ENCODE measurements around the gene CFAP141.

Gene CFAP141

GRCh38 chr1:154181944-154182343, 24.2 kb downstream of the CFAP141 start:
- Histone ChIP-seq H3K4me3 (peak overlapping the region; percentile 97), H3K27ac (peak overlapping the region; percentile 78 to 96)
- no peak for DNase-seq (ENCODE audit: low spot score)
- TF ChIP-seq CTCF (IDR thresholded peaks at IDR 0.05) = no peak

GRCh38 chr1:154179946-154180687, 26.0 kb downstream of the CFAP141 start:
- Histone ChIP-seq H3K4me3 (peak overlapping the region; percentile 46), H3K27ac (peak overlapping the region in 1 of 2 donors; percentile 45)
- DNase-seq (ENCODE audit: low spot score) = no peak
- no peak for TF ChIP-seq CTCF (IDR thresholded peaks at IDR 0.05)

GRCh38 chr1:154178911-154179811, 27.0 kb downstream of the CFAP141 start:
- peak overlapping the region in 1 of 2 donors; percentile 26 for H3K27ac ChIP-seq
- no peak for DNase-seq (ENCODE audit: low spot score)
- no peak for TF ChIP-seq CTCF (IDR thresholded peaks at IDR 0.05)
- H3K4me3 ChIP-seq = peak overlapping the region; percentile 24

GRCh38 chr1:154178013-154178412, 28.1 kb downstream of the CFAP141 start:
- no peak for TF ChIP-seq CTCF (IDR thresholded peaks at IDR 0.05)
- peak overlapping the region; percentile 22 for H3K4me3 ChIP-seq
- no peak for DNase-seq (ENCODE audit: low spot score)
- no peak overlapping the region for H3K27ac ChIP-seq

- DNase-seq (ENCODE audit: low spot score) = no peak
- TF ChIP-seq CTCF (IDR thresholded peaks at IDR 0.05) = no peak
- Histone ChIP-seq H3K27ac (peak overlapping the region in 1 of 2 donors; percentile 43), H3K4me3 (no peak overlapping the region)
Observed at GRCh38 chr1:154176337-154176736, 29.8 kb downstream of the CFAP141 start.

- no peak for DNase-seq (ENCODE audit: low spot score)
- H3K4me3 ChIP-seq = no peak overlapping the region
- H3K27ac ChIP-seq = no peak overlapping the region
- no peak for TF ChIP-seq CTCF (IDR thresholded peaks at IDR 0.05)
Observed at GRCh38 chr1:154174654-154175053, 31.5 kb downstream of the CFAP141 start.
